Neural progenitor cell (in vitro differentiated cells): Measurements from ENCODE around the gene GRAPL.
"Not testable (repeated sequence)": the region's sequence is repeated elsewhere in the genome, so short reads cannot be mapped to it uniquely, and the experiment has no call there.

Experiments used
- CTCF ChIP-seq: fragments of 200-600 bp; sonication (generic); IDR thresholded peaks from 2 replicates; pipeline ENCODE4 v1.5.1; 2017; ENCODE audit warnings: antibody characterized with exemption, mild to moderate bottlenecking
- EZH2phosphoT487 ChIP-seq: fragments of 200-600 bp; sonication (generic); IDR thresholded peaks from 2 replicates; pipeline ENCODE4 v1.6.1; 2017; ENCODE audit warnings: antibody characterized with exemption

- not testable (repeated sequence) for TF ChIP-seq CTCF, EZH2phosphoT487
Observed at GRCh38 chr17:19203429-19203828, 76.0 kb downstream of the GRAPL start.
